OCI-LY7 (cell line): Measurements from ENCODE around the gene KLK3. TPM values are rescaled to one million over a fixed set of nuclear protein-coding genes. Genes with fewer than 3 reads are reported as not detected.

Source experiments
- BruUV-seq: library from RNA; stranded (reverse); fragments of 400-500 nt; replicated peaks from 2 replicates; lab custom pipeline; 2021; lab: Mats Ljungman, UMichigan
- CTCF ChIA-PET: fragments of 300-600 bp; sonication (Branson Sonifier 250); formaldehyde crosslinking; loops from one replicate; lab custom pipeline; 2022; ENCODE audit warnings: antibody characterized with exemption; ENCODE audit not compliant: unreplicated experiment; lab: Charles Lee
- POLR2A ChIA-PET: fragments of 300-600 bp; sonication (Branson Sonifier 250); formaldehyde crosslinking; loops from one replicate; lab custom pipeline; 2022; ENCODE audit warnings: antibody characterized with exemption; lab: Charles Lee
- DNase-seq: peaks from one replicate; pipeline ENCODE4 v3.0.0-alpha.2; 2015; ENCODE audit warnings: low spot score
- H2AFZ ChIP-seq: fragments of 200-600 bp; sonication (generic), shearing (Covaris generic); 2 replicates; pipeline ENCODE4 v1.6.1; 2014; ENCODE audit warnings: mild to moderate bottlenecking, antibody characterized with exemption, low read length, moderate library complexity
- H3K27ac ChIP-seq: fragments of 200-600 bp; sonication (generic); 2 replicates; pipeline ENCODE4 v1.5.1; 2014; ENCODE audit warnings: mixed run types, low read depth, mild to moderate bottlenecking, moderate library complexity, low read length, inconsistent platforms; ENCODE audit not compliant: poor library complexity, severe bottlenecking
- H3K36me3 ChIP-seq: fragments of 200-600 bp; sonication (generic); 2 replicates; pipeline ENCODE4 v1.6.1; 2014; ENCODE audit warnings: mild to moderate bottlenecking, antibody characterized with exemption, low read length, moderate library complexity, mixed read lengths; ENCODE audit not compliant: insufficient read depth
- H3K4me1 ChIP-seq: fragments of 200-600 bp; sonication (generic); 2 replicates; pipeline ENCODE4 v1.5.1; 2014; ENCODE audit warnings: mild to moderate bottlenecking, low read length; ENCODE audit not compliant: insufficient read depth, poor library complexity, severe bottlenecking
- H3K4me2 ChIP-seq: fragments of 200-600 bp; sonication (generic); 2 replicates; pipeline ENCODE4 v1.6.1; 2014; ENCODE audit warnings: mild to moderate bottlenecking, low read length
- H3K4me3 ChIP-seq: fragments of 200-600 bp; sonication (generic); 2 replicates; pipeline ENCODE4 v1.5.1; 2014; ENCODE audit warnings: mild to moderate bottlenecking, low read depth, low read length; ENCODE audit not compliant: poor library complexity, severe bottlenecking
- H3K79me2 ChIP-seq: fragments of 200-600 bp; sonication (generic); 2 replicates; pipeline ENCODE4 v1.6.1; 2016; ENCODE audit warnings: low read depth, mild to moderate bottlenecking, low read length, moderate library complexity, mixed read lengths; ENCODE audit not compliant: insufficient read depth
- H3K9me2 ChIP-seq: fragments of 200-600 bp; sonication (generic); 2 replicates; pipeline ENCODE4 v1.6.1; 2016; ENCODE audit warnings: mild to moderate bottlenecking, low read length, mixed read lengths; ENCODE audit not compliant: insufficient read depth
- H3K9me3 ChIP-seq: fragments of 200-600 bp; sonication (generic); 2 replicates; pipeline ENCODE4 v1.6.1; 2014; ENCODE audit warnings: mild to moderate bottlenecking, mixed run types, low read length, mixed read lengths
- H4K20me1 ChIP-seq: fragments of 200-600 bp; sonication (generic); 2 replicates; pipeline ENCODE4 v1.6.1; 2014; ENCODE audit warnings: mild to moderate bottlenecking, antibody characterized with exemption, low read length, moderate library complexity, mixed read lengths; ENCODE audit not compliant: insufficient read depth
- CTCF ChIP-seq: fragments of 200-600 bp; sonication (generic); conservative IDR thresholded peaks from 2 replicates; pipeline ENCODE4 v1.5.1; 2014; ENCODE audit warnings: mild to moderate bottlenecking, antibody characterized with exemption, low read length, moderate library complexity, mixed read lengths
- EZH2phosphoT487 ChIP-seq: fragments of 200-600 bp; sonication (generic); IDR thresholded peaks from 2 replicates; pipeline ENCODE4 v1.6.1; 2018; ENCODE audit warnings: low read depth, borderline replicate concordance, mild to moderate bottlenecking, mixed run types, antibody characterized with exemption, low read length, moderate library complexity, mixed read lengths
- intact Hi-C: fragments of 100-400 bp; cut with micrococcal nuclease; formaldehyde crosslinking; loops from one replicate; pipeline ENCODE4 v1.10.0; 2022; ENCODE audit not compliant: unreplicated experiment
- total RNA-seq, 2 experiments: library from RNA; depleted of rRNA in 1 of 2; stranded (reverse); fragments of >200 nt in 1 of 2; shearing (Covaris generic) in 1 of 2; gene quantifications; 2 replicates each; pipeline ENCODE4 v1.2.3, GENCODE V29; 2014 to 2022

KLK3 gene
- total RNA-seq, 2 experiments from 2014 or later = not detected

GRCh38 chr19:50859849-50860248 lies 5.1 kb downstream of the KLK3 start:
- BruUV-seq = no TSS peak
- H3K79me2 ChIP-seq = no peaks in the 10 kb centered on the region
- H3K9me2 ChIP-seq = no peaks in the 10 kb centered on the region
- H3K36me3 ChIP-seq = no peaks in the 10 kb centered on the region
- TF ChIP-seq EZH2phosphoT487 = no peak
- no peak for TF ChIP-seq CTCF
- DNase-seq = no peak
- ChIA-PET POLR2A (no interaction called here), CTCF (no interaction called here)
- no peak overlapping the region for H3K4me3 ChIP-seq
- no peak overlapping the region for H3K4me2 ChIP-seq
- no peaks in the 10 kb centered on the region for H3K4me1 ChIP-seq
- H3K9me3 ChIP-seq = no peaks in the 10 kb centered on the region
- intact Hi-C loops = no loop called here
- no peak overlapping the region for H3K27ac ChIP-seq
- H2AFZ ChIP-seq = no peak overlapping the region
- no peaks in the 10 kb centered on the region for H4K20me1 ChIP-seq

- intact Hi-C loops = no loop called here
- ChIA-PET CTCF (no interaction called here), POLR2A (no interaction called here)
- Histone ChIP-seq H3K4me1 (no peaks in the 10 kb centered on the region), H3K4me2 (no peak overlapping the region), H3K27ac (no peak overlapping the region), H3K36me3 (no peaks in the 10 kb centered on the region), H3K4me3 (no peak overlapping the region), H3K79me2 (no peaks in the 10 kb centered on the region), H2AFZ (no peak overlapping the region), H3K9me2 (no peaks in the 10 kb centered on the region), H4K20me1 (no peaks in the 10 kb centered on the region), H3K9me3 (no peaks in the 10 kb centered on the region)
- no peak for TF ChIP-seq CTCF
- TF ChIP-seq EZH2phosphoT487 = no peak
- BruUV-seq = no TSS peak
- no peak for DNase-seq
Measured at GRCh38 chr19:50861010-50861409, 6.3 kb downstream of the KLK3 start.

GRCh38 chr19:50861496-50862286 lies 7.0 kb downstream of the KLK3 start:
- no peaks in the 10 kb centered on the region for H3K36me3 ChIP-seq
- no peaks in the 10 kb centered on the region for H3K9me3 ChIP-seq
- H3K79me2 ChIP-seq = no peaks in the 10 kb centered on the region
- no peak overlapping the region for H3K4me3 ChIP-seq
- no peak overlapping the region for H3K27ac ChIP-seq
- H3K4me2 ChIP-seq = no peak overlapping the region
- intact Hi-C loops = no loop called here
- TF ChIP-seq CTCF (no peak), EZH2phosphoT487 (no peak)
- POLR2A ChIA-PET = no interaction called here
- no peak for DNase-seq
- no peaks in the 10 kb centered on the region for H3K4me1 ChIP-seq
- no peaks in the 10 kb centered on the region for H3K9me2 ChIP-seq
- no TSS peak for BruUV-seq
- H4K20me1 ChIP-seq = no peaks in the 10 kb centered on the region
- H2AFZ ChIP-seq = no peak overlapping the region
- CTCF ChIA-PET = no interaction called here
